Mononuclear cell (primary cell): ENCODE data around the gene NFAT5. TPM values are rescaled to one million over a fixed set of nuclear protein-coding genes. Genes with fewer than 3 reads are reported as not detected.
A peak's percentile ranks its signal among the peaks of the same experiment; 100 is the strongest.

Experiments
- H3K27me3 ChIP-seq: 2 replicates; pipeline ENCODE4 v1.6.0; 2011; ENCODE audit warnings: low read length, control low read depth; ENCODE audit not compliant: insufficient read depth
- H3K4me1 ChIP-seq: 2 replicates; pipeline ENCODE4 v1.5.1; 2011; ENCODE audit warnings: mild to moderate bottlenecking, low read length, control low read depth; ENCODE audit not compliant: insufficient read depth
- H3K4me3 ChIP-seq: 2 replicates; pipeline ENCODE4 v1.5.1; 2011; ENCODE audit warnings: mild to moderate bottlenecking, low read length, moderate library complexity
- H3K9me3 ChIP-seq: 2 replicates; pipeline ENCODE4 v1.5.1; 2011; ENCODE audit warnings: low read depth, mild to moderate bottlenecking, control low read depth, low read length
- total RNA-seq: library from RNA; depleted of rRNA; stranded (reverse); fragments of >200 nt; gene quantifications from one replicate; pipeline ENCODE4 v1.2.3, GENCODE V29; 2012

The NFAT5 gene
- total RNA-seq, 1 donor = 43.0 TPM

DNA sequence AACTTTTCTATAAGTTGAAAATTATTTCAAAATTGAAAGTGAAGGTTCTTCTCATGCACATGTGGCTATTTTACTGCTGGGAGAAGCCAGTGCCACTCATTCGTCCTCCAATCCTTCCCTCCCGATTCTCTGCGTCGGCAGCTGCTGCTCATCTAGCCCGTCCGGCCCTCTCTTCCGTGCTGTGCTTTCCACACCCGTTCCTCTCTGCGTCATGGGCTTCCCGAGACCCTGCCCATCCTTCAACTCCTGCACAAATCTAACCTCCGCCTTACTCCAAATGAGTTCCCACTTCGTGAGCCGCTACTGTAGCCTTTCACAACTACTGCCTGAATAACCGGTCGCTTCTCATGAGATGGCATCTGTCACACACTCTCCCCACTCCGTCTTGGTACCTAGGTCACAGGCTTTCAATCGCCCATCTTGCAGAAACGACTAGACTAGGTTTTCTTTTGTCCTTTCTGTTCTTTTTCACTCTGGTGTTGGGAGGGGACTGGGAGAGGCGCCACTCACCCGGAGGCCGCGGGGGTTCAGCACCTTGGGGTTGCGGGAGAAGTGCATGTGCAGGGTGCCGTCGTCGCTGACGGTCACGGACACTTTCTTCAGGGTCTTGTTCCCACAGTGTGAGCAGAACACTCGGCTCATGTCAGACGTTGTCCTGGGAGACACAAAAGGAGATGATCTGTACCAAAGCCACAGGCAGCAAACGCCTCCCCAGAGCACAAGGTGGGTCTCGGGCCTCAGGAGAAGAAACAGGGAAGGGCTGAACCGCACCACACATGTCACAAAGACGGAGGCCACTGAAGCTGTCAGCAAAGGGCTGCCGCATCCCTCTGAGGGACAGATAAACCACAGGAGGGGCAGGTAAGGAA, 178.8 kb downstream of the NFAT5 start:
- H3K9me3 ChIP-seq = no peaks in the 10 kb centered on the region
- H3K4me3 ChIP-seq = no peak overlapping the region
- H3K4me1 ChIP-seq = no peaks in the 10 kb centered on the region
- no peaks in the 10 kb centered on the region for H3K27me3 ChIP-seq

GRCh38 chr16:69745232-69745612, 179.5 kb downstream of the NFAT5 start:
- no peaks in the 10 kb centered on the region for H3K9me3 ChIP-seq
- no peaks in the 10 kb centered on the region for H3K4me1 ChIP-seq
- no peaks in the 10 kb centered on the region for H3K27me3 ChIP-seq
- no peak overlapping the region for H3K4me3 ChIP-seq

DNA sequence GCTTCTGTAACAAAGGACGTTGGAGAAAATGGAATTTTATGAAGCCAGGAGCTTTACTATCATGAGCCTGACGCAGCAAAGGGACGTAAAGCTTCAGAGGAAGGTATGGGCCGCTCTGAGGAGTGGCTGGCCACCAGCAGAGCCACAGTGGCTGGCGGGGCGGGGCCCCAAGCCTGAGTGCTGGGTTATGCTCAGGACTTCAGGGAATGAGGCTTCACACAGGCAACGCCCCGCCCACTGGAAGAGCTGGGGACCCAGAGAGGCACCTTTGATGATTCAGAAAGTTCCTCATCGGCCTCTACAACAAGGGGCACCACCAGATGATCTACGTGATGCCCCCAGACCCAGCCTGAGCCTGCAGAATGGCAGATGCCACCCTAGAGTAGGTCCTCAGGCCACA, 180.2 kb downstream of the NFAT5 start:
- Histone ChIP-seq H3K4me3 (no peak overlapping the region), H3K4me1 (no peaks in the 10 kb centered on the region), H3K27me3 (no peaks in the 10 kb centered on the region), H3K9me3 (no peaks in the 10 kb centered on the region)

GRCh38 chr16:69747115-69747514, 181.3 kb downstream of the NFAT5 start:
- Histone ChIP-seq H3K4me3 (no peak overlapping the region), H3K27me3 (no peaks in the 10 kb centered on the region), H3K9me3 (no peaks in the 10 kb centered on the region), H3K4me1 (no peaks in the 10 kb centered on the region)

DNA sequence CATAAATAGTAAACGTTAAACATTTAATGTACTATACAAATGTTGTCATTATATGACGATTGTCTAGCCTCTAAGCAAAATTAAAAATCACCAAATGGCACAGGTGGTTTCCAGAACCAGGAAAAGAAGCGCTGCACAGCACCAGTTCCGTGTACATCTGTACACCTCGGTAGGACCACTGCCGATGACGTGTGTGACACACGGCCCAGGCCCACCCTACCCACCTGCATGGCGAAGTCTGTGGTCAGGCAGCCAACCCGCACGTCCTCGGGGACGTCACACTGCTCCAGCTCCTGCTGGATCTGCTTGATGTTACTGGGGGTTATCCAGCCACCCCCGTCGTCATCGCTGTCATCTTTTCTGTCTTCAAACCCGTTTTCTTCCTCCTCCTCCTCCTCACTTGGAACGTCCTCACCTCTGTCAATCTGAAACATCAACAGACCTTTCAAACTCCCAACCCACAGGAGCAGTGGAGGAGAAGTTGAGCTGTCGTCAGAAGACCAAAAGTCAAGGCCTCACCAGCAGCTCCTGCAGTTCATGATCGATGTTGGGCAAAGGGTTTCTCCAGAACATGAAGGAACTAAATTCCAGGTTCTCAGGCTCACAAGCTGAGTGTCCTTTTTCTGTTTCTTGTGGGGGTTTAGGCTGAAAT, 183.1 kb downstream of the NFAT5 start:
- Histone ChIP-seq H3K4me3 (no peak overlapping the region), H3K4me1 (peaks cover 11% of the 10 kb centered on the region), H3K27me3 (no peaks in the 10 kb centered on the region), H3K9me3 (no peaks in the 10 kb centered on the region)

- H3K4me1 ChIP-seq = peaks cover 21% of the 10 kb centered on the region
- peak overlapping the region; percentile 78 for H3K4me3 ChIP-seq
- H3K27me3 ChIP-seq = no peaks in the 10 kb centered on the region
- H3K9me3 ChIP-seq = no peaks in the 10 kb centered on the region
Measured at GRCh38 chr16:69754143-69754468, 188.3 kb downstream of the NFAT5 start.

Other genes with a start within 250 kb of the NFAT5 start
- gene PDF, start 235.4 kb upstream of the NFAT5 start, total RNA-seq = 2.9 TPM
- gene COG8, start 226.4 kb upstream of the NFAT5 start, total RNA-seq = 15.3 TPM
- gene NIP7, start 226.2 kb upstream of the NFAT5 start, total RNA-seq = 22.5 TPM
- gene TMED6, start 214.2 kb upstream of the NFAT5 start, total RNA-seq = 1.0 TPM
- gene TERF2, start 180.0 kb upstream of the NFAT5 start, total RNA-seq = 24.6 TPM
- gene CYB5B, start 141.3 kb upstream of the NFAT5 start, total RNA-seq = 23.4 TPM
- 2.6 TPM for gene NQO1, start 160.6 kb downstream of the NFAT5 start, total RNA-seq
- 22.4 TPM for gene NOB1, start 189.0 kb downstream of the NFAT5 start, total RNA-seq
- gene WWP2, start 196.4 kb downstream of the NFAT5 start, total RNA-seq = 42.5 TPM